HUES6 (cell line): ENCODE data around the gene SLC10A7.

ENCODE experiments used
- H3K27ac ChIP-seq: 2 replicates; pipeline ENCODE4 v1.7.0; 2013; ENCODE audit warnings: low read depth, mild to moderate bottlenecking, low read length, inconsistent platforms
- H3K27me3 ChIP-seq: 2 replicates; pipeline ENCODE4 v1.6.1; 2013; ENCODE audit warnings: low read length; ENCODE audit not compliant: control insufficient read depth, insufficient read depth
- H3K36me3 ChIP-seq: 2 replicates; pipeline ENCODE4 v1.6.1; 2013; ENCODE audit warnings: low read length; ENCODE audit not compliant: control insufficient read depth, insufficient read depth
- H3K4me1 ChIP-seq: 2 replicates; pipeline ENCODE4 v1.6.1; 2013; ENCODE audit warnings: low read length; ENCODE audit not compliant: control insufficient read depth, insufficient read depth
- H3K4me3 ChIP-seq: 2 replicates; pipeline ENCODE4 v1.5.1; 2013; ENCODE audit warnings: low read depth, low read length
- H3K9ac ChIP-seq: one replicate; pipeline ENCODE4 v1.6.1; 2013; ENCODE audit warnings: mild to moderate bottlenecking, low read length
- H3K9me3 ChIP-seq: 2 replicates; pipeline ENCODE4 v1.6.1; 2013; ENCODE audit warnings: low read depth, low read length; ENCODE audit not compliant: control insufficient read depth, insufficient read depth

Gene SLC10A7

GRCh38 chr4:146282657-146283056 lies 239.1 kb downstream of the SLC10A7 start:
- no peaks in the 10 kb centered on the region for H3K36me3 ChIP-seq
- H3K9me3 ChIP-seq: no peaks in the 10 kb centered on the region
- no peak overlapping the region for H3K4me3 ChIP-seq
- no peak overlapping the region for H3K27ac ChIP-seq
- H3K4me1 ChIP-seq: no peaks in the 10 kb centered on the region
- H3K27me3 ChIP-seq: no peaks in the 10 kb centered on the region
- no peak overlapping the region for H3K9ac ChIP-seq

DNA sequence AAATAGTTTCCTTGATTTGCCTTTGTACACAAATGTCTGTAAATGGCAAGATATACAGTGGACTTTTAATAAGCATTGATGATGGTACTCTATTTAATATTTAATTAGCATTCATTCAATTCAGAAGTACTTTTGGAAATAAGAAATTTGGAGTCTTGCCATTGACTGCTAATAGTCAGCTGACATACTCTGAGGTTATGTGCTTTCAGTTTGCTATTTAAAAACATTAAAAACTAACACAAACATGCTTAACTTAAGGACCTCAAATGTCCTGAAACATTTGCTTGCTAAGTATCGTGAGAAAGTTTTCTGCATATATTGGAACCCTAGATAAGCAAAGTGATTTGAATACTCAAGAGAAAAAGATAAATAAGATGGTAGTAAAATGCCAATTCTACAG lies 242.8 kb downstream of the SLC10A7 start:
- Histone ChIP-seq H3K4me3 (no peak overlapping the region), H3K36me3 (no peaks in the 10 kb centered on the region), H3K9me3 (no peaks in the 10 kb centered on the region), H3K4me1 (no peaks in the 10 kb centered on the region), H3K9ac (no peak overlapping the region), H3K27ac (no peak overlapping the region), H3K27me3 (no peaks in the 10 kb centered on the region)

GRCh38 chr4:146275370-146275769 lies 246.4 kb downstream of the SLC10A7 start:
- H3K36me3 ChIP-seq: no peaks in the 10 kb centered on the region
- no peak overlapping the region for H3K27ac ChIP-seq
- H3K9ac ChIP-seq: no peak overlapping the region
- no peak overlapping the region for H3K4me3 ChIP-seq
- H3K9me3 ChIP-seq: no peaks in the 10 kb centered on the region
- H3K27me3 ChIP-seq: no peaks in the 10 kb centered on the region
- H3K4me1 ChIP-seq: no peaks in the 10 kb centered on the region

DNA sequence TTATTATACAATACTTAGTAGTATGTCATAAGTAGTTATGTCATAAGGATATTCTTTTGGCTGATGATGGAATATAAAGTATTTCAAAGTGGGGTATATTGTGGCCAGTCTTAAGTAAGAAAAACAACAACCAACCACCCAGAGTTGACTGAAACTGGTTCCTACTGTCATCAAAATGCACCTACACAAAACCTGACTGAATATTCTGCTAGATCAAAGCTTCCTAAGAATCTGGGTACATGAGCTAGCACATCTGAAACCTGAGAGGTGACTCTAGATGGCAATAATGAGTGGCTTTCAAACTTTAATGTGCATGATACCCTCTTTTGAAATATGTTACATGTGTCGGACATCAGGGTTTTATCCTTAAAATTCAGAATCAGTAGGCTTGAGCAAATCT lies 247.0 kb downstream of the SLC10A7 start:
- Histone ChIP-seq H3K27ac (no peak overlapping the region), H3K4me1 (no peaks in the 10 kb centered on the region), H3K9me3 (no peaks in the 10 kb centered on the region), H3K27me3 (no peaks in the 10 kb centered on the region), H3K9ac (no peak overlapping the region), H3K36me3 (no peaks in the 10 kb centered on the region), H3K4me3 (no peak overlapping the region)

DNA sequence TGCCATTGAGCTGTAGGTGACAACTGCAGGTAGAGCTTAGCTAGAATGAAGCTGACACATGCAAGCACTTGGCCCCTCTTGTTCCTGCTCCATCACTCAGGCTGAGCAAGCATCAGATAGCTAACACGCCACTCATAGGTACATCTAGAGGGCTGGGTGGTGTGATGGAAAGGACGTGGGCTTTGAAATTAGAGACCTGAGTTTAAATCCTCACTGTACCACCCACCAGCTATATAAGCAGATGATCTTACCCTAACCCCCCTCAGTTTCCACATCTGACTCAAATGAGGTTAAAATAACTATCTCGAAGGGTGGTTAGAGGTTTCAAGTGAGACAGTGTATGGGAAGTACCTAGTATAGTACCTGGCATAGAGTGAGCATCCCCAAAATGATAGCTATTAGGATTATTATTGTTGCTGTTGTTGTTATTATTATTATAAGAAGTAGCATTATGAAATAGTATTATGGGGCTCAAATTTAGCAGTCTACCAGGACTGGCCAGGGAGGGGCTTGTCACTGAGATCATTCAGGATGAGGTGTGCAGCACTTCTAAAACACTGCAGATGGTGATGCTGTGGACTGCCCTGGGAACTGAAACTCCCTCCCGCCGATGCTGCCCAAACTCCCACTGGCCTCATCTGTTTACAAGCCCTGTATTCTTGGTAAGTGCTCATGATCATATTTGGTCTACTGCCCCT lies 248.4 kb downstream of the SLC10A7 start:
- Histone ChIP-seq H3K27me3 (no peaks in the 10 kb centered on the region), H3K27ac (no peak overlapping the region), H3K9me3 (no peaks in the 10 kb centered on the region), H3K36me3 (no peaks in the 10 kb centered on the region), H3K4me1 (no peaks in the 10 kb centered on the region), H3K9ac (no peak overlapping the region), H3K4me3 (no peak overlapping the region)

GRCh38 chr4:146271466-146271865 lies 250.3 kb downstream of the SLC10A7 start:
- Histone ChIP-seq H3K27ac (no peak overlapping the region), H3K4me1 (no peaks in the 10 kb centered on the region; the same call in 1 of the 2 replicates), H3K36me3 (no peaks in the 10 kb centered on the region), H3K4me3 (no peak overlapping the region), H3K9ac (no peak overlapping the region), H3K9me3 (no peaks in the 10 kb centered on the region), H3K27me3 (no peaks in the 10 kb centered on the region)

DNA sequence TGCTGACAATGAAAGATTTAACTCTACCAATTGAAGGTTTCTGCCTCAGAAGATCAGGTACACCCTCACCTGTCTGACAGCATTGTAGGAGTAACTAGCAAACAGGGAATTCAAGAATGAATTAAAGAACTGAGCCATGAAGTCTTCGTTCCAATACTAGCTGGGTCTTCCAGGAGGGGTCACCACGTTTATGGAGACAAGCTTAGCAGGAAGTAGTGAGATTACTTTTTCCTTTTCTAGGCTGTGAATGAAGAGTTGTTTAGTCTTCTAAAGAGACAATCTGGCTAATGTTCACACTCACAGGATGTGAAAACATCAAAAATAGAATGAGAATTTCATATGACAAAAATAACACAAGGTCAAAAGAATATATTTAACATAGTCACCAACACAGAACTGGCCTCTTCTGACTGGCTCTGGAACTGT lies 252.5 kb downstream of the SLC10A7 start:
- no peak overlapping the region for H3K9ac ChIP-seq

DNA sequence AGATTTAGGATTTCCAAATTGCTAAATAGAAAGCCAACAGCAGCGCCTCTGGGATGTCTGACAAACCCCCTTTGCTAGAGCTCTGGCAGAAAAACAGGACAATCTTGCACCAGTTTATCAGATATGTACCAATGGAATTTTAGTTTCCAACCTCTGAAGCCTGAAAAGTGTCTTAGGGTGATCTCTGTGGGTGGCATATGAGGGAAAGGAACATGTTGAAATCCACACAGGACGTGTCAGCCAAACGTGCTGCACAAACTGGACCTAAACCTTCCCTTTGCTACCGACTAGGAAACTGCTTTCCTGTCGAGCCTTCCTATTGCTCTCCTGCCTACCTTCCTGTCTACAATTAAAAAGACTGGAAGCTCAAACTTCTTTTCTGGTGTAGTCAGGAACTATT lies 253.9 kb downstream of the SLC10A7 start:
- H3K9ac ChIP-seq: no peak overlapping the region
- peaks cover 8% of the 10 kb centered on the region; the same call in 1 of the 2 replicates for H3K4me1 ChIP-seq
- no peaks in the 10 kb centered on the region for H3K9me3 ChIP-seq
- no peak overlapping the region for H3K4me3 ChIP-seq
- no peak overlapping the region for H3K27ac ChIP-seq
- H3K27me3 ChIP-seq: no peaks in the 10 kb centered on the region
- H3K36me3 ChIP-seq: no peaks in the 10 kb centered on the region

More for the DNA sequence above, 252.5 kb downstream of the SLC10A7 start:
- H3K9me3 ChIP-seq: no peaks in the 10 kb centered on the region
- H3K4me3 ChIP-seq: no peak overlapping the region
- H3K36me3 ChIP-seq: no peaks in the 10 kb centered on the region
- peaks cover 8% of the 10 kb centered on the region; the same call in 1 of the 2 replicates for H3K4me1 ChIP-seq
- no peaks in the 10 kb centered on the region for H3K27me3 ChIP-seq
- no peak overlapping the region for H3K27ac ChIP-seq

GRCh38 chr4:146265950-146266490 lies 255.7 kb downstream of the SLC10A7 start:
- Histone ChIP-seq H3K27ac (no peak overlapping the region), H3K9me3 (no peaks in the 10 kb centered on the region), H3K4me3 (no peak overlapping the region), H3K4me1 (peaks cover 8% of the 10 kb centered on the region; the same call in 1 of the 2 replicates), H3K9ac (no peak overlapping the region), H3K27me3 (no peaks in the 10 kb centered on the region; the same call in 1 of the 2 replicates), H3K36me3 (no peaks in the 10 kb centered on the region)

- Histone ChIP-seq H3K9me3 (no peaks in the 10 kb centered on the region), H3K4me3 (no peak overlapping the region), H3K27ac (no peak overlapping the region), H3K9ac (no peak overlapping the region), H3K4me1 (peaks cover 8% of the 10 kb centered on the region; the same call in 1 of the 2 replicates), H3K27me3 (no peaks in the 10 kb centered on the region; the same call in 1 of the 2 replicates), H3K36me3 (no peaks in the 10 kb centered on the region)
Observed at GRCh38 chr4:146263793-146264192, 257.9 kb downstream of the SLC10A7 start.

DNA sequence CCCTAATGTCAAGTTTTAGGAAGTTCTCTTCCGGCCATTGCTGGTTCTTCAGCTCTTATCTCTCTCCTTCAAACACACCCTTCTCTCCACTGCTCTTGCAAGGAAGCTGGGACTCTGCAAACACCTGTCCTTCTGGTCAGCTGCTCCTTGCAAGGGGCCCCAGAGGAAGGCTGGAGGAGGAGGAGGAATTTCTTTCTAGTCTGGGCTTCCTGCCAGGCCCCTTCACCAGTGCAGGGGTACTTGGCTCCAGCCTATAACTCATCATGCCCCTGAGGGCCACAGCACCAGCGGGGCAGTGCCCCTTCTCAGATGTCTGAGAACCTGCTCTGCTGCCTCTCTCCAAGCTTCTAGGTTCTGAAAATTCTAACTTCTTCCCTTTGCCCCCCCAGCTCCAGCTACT lies 260.7 kb downstream of the SLC10A7 start:
- no peak overlapping the region for H3K9ac ChIP-seq
- H3K4me1 ChIP-seq: 0 out of 2 replicates have a peak, but pooled peaks cover 4% of the 10 kb centered on the region
- H3K9me3 ChIP-seq: no peaks in the 10 kb centered on the region
- H3K27ac ChIP-seq: no peak overlapping the region
- H3K36me3 ChIP-seq: no peaks in the 10 kb centered on the region
- H3K4me3 ChIP-seq: no peak overlapping the region
- H3K27me3 ChIP-seq: no peaks in the 10 kb centered on the region; the same call in 1 of the 2 replicates
